ENCODE results near the gene NRIP2.

NRIP2 gene

GRCh38 chr12:2845280-2845679 is 10.4 kb upstream of the NRIP2 start:
- peaks cover 14% of the 10 kb centered on the region; the same call in 1 of the 2 replicates for H3K36me3 ChIP-seq (ENCODE audit: insufficient read depth, low read length)
- no peak overlapping the region for H2AFZ ChIP-seq (ENCODE audit: low read depth, low read length)
- H3K27me3 ChIP-seq (ENCODE audit: insufficient read depth, low read length, poor library complexity): no peaks in the 10 kb centered on the region
- TF ChIP-seq CTCF (IDR thresholded peaks at IDR 0.05; ENCODE audit: borderline replicate concordance, extremely low read depth, low read length, poor library complexity, severe bottlenecking): no peak
- TF ChIP-seq EZH2 (IDR thresholded peaks at IDR 0.05; ENCODE audit: borderline replicate concordance, low read depth, low read length, severe bottlenecking): no peak
- no peak overlapping the region for H3K9ac ChIP-seq (ENCODE audit: low read depth, low read length)
- DNase-seq (no peak), ATAC-seq (ENCODE audit: insufficient read depth, low read depth) (no peak)
- no peak overlapping the region for H3K4me2 ChIP-seq (ENCODE audit: insufficient read depth, low read length)
- no peaks in the 10 kb centered on the region for H4K20me1 ChIP-seq (ENCODE audit: insufficient read depth, low read length)
- H3K4me3 ChIP-seq (ENCODE audit: low read depth in 1 of 2, low read length in 2 of 2): no peak overlapping the region
- no peaks in the 10 kb centered on the region for H3K79me2 ChIP-seq (ENCODE audit: insufficient read depth, low read length)
- H3K27ac ChIP-seq (ENCODE audit: low read length): no peak overlapping the region
- no peaks in the 10 kb centered on the region for H3K9me3 ChIP-seq (ENCODE audit: insufficient read depth, low read length, severe bottlenecking)
- no peaks in the 10 kb centered on the region for H3K4me1 ChIP-seq (ENCODE audit: insufficient read depth, low read length)

- peaks cover 15% of the 10 kb centered on the region; the same call in 1 of the 2 replicates for H3K36me3 ChIP-seq (ENCODE audit: insufficient read depth, low read length)
- no peak overlapping the region for H3K4me3 ChIP-seq (ENCODE audit: low read depth in 1 of 2, low read length in 2 of 2)
- no peak overlapping the region for H3K9ac ChIP-seq (ENCODE audit: low read depth, low read length)
- DNase-seq (no peak), ATAC-seq (ENCODE audit: insufficient read depth, low read depth) (no peak)
- no peak for TF ChIP-seq EZH2 (IDR thresholded peaks at IDR 0.05; ENCODE audit: borderline replicate concordance, low read depth, low read length, severe bottlenecking)
- TF ChIP-seq CTCF (IDR thresholded peaks at IDR 0.05; ENCODE audit: borderline replicate concordance, extremely low read depth, low read length, poor library complexity, severe bottlenecking): no peak
- H3K4me1 ChIP-seq (ENCODE audit: insufficient read depth, low read length): no peaks in the 10 kb centered on the region
- H2AFZ ChIP-seq (ENCODE audit: low read depth, low read length): no peak overlapping the region
- H3K4me2 ChIP-seq (ENCODE audit: insufficient read depth, low read length): no peak overlapping the region
- H3K27me3 ChIP-seq (ENCODE audit: insufficient read depth, low read length, poor library complexity): no peaks in the 10 kb centered on the region
- no peaks in the 10 kb centered on the region for H3K9me3 ChIP-seq (ENCODE audit: insufficient read depth, low read length, severe bottlenecking)
- no peak overlapping the region for H3K27ac ChIP-seq (ENCODE audit: low read length)
- H3K79me2 ChIP-seq (ENCODE audit: insufficient read depth, low read length): no peaks in the 10 kb centered on the region
- H4K20me1 ChIP-seq (ENCODE audit: insufficient read depth, low read length): no peaks in the 10 kb centered on the region
Measured at GRCh38 chr12:2844786-2845185, 10.0 kb upstream of the NRIP2 start.

GRCh38 chr12:2842948-2843347 is 8.1 kb upstream of the NRIP2 start:
- ATAC-seq (ENCODE audit: insufficient read depth, low read depth) (no peak), DNase-seq (no peak)
- Histone ChIP-seq H3K4me2 (ENCODE audit: insufficient read depth, low read length) (no peak overlapping the region), H4K20me1 (ENCODE audit: insufficient read depth, low read length) (no peaks in the 10 kb centered on the region), H3K4me3 (ENCODE audit: low read depth in 1 of 2, low read length in 2 of 2) (no peak overlapping the region), H3K9ac (ENCODE audit: low read depth, low read length) (no peak overlapping the region), H3K9me3 (ENCODE audit: insufficient read depth, low read length, severe bottlenecking) (no peaks in the 10 kb centered on the region), H3K4me1 (ENCODE audit: insufficient read depth, low read length) (no peaks in the 10 kb centered on the region), H3K27ac (ENCODE audit: low read length) (no peak overlapping the region), H2AFZ (ENCODE audit: low read depth, low read length) (no peak overlapping the region), H3K79me2 (ENCODE audit: insufficient read depth, low read length) (no peaks in the 10 kb centered on the region), H3K27me3 (ENCODE audit: insufficient read depth, low read length, poor library complexity) (no peaks in the 10 kb centered on the region), H3K36me3 (ENCODE audit: insufficient read depth, low read length) (peaks cover 19% of the 10 kb centered on the region; the same call in 1 of the 2 replicates)
- no peak for TF ChIP-seq EZH2 (IDR thresholded peaks at IDR 0.05; ENCODE audit: borderline replicate concordance, low read depth, low read length, severe bottlenecking)
- TF ChIP-seq CTCF (IDR thresholded peaks at IDR 0.05; ENCODE audit: borderline replicate concordance, extremely low read depth, low read length, poor library complexity, severe bottlenecking): no peak

Measured in DND-41 (cell line).